H54 (cell line): Measurements from ENCODE around the gene ASPSCR1.

Experiments
- DNase-seq: peaks from one replicate; pipeline ENCODE4 v3.0.0; 2011; ENCODE audit warnings: low spot score, mixed read lengths; ENCODE audit not compliant: insufficient read length
- FAIRE-seq: peaks from 3 replicates; lab custom pipeline; 2011; peaks lifted over from hg19 to GRCh38; lab: Jason Lieb, UNC
- POLR2A ChIP-seq: IDR thresholded peaks from 2 replicates; pipeline ENCODE4 v1.6.1; 2011; ENCODE audit warnings: low read depth, mild to moderate bottlenecking, low read length

ASPSCR1 gene

GRCh38 chr17:82055023-82055964 lies 77.9 kb downstream of the ASPSCR1 start:
- FAIRE-seq (no peak), DNase-seq (no peak)
- TF ChIP-seq POLR2A = no peak

DNA sequence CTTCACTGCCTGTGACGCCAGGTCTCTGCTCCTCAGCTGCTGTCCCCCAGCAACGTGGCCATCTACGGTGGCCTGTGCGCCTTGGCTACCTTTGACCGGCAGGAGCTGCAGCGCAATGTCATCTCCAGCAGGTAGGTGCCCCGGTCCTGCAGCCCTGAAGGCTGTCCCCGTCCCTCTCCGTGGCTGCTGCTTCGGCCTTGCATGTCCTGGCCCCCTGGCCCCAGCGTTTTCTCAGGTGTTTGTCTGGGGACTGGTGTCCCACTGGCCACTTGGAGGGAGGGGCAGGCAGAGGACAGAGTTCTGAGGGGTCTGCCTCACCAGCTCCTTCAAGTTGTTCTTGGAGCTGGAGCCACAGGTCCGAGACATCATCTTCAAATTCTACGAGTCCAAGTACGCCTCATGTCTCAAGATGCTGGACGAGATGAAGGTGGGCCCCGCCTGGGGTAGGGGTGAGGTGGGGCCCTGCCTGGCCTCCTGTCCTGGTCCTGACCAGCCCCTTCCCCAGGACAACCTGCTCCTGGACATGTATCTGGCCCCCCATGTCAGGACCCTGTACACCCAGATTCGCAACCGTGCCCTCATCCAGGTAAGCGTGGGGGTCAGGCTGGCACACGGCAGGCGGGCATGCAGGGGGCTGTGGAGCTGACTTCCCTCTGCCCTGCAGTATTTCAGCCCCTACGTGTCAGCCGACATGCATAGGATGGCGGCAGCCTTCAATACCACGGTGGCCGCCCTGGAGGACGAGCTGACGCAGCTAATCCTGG lies 78.7 kb downstream of the ASPSCR1 start:
- TF ChIP-seq POLR2A = no peak
- FAIRE-seq (no peak), DNase-seq (no peak)

DNA sequence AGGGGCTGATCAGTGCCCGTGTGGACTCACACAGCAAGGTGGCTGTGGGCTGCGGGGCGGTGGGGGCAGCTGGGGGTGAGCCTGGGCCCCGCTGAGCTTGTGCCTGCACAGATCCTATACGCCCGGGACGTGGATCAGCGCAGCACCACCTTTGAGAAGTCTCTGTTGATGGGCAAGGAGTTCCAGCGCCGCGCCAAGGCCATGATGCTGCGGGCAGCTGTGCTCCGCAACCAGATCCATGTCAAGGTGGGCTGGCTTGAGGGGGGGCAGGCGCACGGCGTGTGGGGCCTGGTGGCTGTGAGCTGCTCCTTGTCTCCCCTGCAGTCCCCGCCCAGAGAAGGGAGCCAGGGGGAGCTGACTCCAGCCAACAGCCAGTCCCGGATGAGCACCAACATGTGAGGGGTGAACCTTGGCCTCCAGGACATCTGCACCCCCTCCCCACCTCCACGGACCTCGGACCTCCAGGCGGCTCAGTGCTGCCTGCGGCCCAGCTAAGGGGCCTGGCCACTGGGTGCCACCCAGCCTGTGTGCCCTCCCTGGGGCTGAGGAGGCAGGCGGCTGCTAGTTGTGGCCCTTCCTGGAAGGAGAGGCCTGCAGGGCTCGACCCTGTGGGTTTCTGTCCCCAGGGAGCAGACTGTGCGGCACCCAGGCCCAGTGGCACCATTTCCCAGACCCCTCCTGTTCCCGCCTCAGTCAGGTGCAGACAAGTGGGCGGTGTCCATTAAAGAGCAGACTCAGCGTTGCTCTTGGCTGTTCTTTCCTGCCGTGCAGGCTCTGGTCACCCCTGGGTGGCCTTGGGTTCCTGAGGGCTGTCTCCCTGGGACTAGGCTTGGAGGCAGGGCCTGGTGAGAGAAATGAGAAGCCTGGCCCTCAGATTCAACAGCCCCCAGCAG lies 79.5 kb downstream of the ASPSCR1 start:
- FAIRE-seq (no peak), DNase-seq (no peak)

DNA sequence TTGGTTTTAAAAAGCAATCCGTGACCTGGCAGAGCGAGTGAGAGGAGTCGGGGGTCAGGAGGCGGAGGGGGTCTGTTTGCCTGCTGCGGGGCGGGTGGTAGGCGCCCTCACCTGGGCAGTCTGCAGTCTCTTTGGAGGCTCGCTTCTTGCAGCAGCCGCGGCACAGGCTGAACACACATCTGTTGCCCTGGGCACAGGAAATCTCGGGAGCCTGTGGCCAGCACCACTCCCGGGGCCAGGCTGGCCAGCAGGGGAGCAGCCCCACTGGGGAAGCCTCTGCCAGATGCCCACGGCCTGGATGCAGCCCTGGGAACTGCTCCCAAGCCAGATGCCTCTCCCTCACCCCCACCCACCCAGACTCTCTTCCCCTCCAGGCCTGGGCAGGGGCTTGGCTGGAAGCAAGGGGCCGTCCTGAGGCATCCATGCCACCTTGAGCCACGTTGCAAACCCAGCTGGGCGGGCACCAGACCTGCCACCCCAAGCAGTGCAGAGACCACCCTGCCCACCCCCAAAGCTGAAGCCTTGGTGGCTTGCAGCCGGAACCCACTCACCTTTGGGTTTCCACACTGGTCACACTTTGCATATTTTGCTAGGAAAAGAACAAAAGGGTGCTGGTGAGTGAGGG lies 80.9 kb downstream of the ASPSCR1 start:
- FAIRE-seq (no peak), DNase-seq (no peak)
- TF ChIP-seq POLR2A = no peak

More for the DNA sequence above, 79.5 kb downstream of the ASPSCR1 start:
- no peak for TF ChIP-seq POLR2A

- FAIRE-seq (no peak), DNase-seq (no peak)
- TF ChIP-seq POLR2A = no peak
Observed at GRCh38 chr17:82058855-82059249, 81.4 kb downstream of the ASPSCR1 start.

DNA sequence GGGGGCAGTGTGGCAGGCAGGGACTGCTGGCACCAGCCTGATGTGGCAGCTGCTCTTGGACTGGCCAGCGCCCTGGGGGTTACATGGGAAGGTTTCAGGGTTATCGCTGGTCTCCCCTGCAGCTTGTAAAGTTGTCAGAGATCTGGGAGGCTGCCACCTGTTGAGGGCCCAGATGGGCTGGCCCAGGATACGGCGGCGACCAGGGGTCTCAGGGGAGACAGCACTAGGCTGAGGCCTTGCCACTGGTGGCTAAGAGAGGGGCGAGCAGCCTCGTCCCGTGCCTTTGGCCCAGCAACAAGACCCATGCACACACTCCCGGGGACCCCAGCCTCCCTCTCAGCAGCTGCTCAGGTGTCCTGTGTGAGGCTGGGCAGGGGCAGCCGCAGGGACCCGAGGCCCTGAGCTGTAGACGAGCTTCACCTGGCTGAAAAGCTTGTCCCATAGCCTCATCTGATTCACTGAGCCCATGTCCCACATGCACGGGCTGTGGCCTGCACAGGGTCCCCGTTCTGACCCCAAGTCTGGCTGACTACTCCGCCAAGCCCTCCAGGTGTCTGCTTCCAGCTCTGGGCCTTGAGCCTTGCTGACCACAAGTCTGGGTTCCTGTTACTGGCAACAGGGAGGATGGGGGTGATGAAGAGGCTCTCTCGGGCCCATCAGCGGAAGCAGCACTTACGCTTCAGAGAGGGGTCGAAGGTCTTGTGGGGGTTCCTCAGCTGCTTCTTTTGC lies 82.0 kb downstream of the ASPSCR1 start:
- DNase-seq = no peak
- FAIRE-seq = no peak
- no peak for TF ChIP-seq POLR2A

DNA sequence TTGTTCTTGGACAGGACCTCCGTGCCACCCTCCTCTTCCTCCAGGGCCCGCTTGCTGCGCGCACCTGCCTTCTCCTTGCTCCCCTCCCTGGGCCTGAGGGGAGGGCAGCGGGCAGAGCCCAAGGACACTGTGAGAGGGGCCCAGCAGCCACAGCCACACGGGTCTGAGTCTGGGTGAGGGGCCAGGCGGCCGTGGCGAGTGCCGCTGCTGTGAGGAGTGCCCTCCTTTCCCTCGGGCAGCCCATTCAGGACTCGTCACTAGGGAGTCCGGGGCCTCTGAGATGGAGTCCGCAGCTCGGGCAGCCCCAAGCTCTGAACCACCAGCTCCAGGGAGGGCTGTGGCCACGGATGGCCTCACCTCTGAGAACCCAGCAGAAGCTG lies 82.6 kb downstream of the ASPSCR1 start:
- TF ChIP-seq POLR2A = no peak
- DNase-seq = no peak
- FAIRE-seq = no peak

GRCh38 chr17:82060614-82061013 lies 83.2 kb downstream of the ASPSCR1 start:
- no peak for FAIRE-seq
- no peak for DNase-seq
- no peak for TF ChIP-seq POLR2A

GRCh38 chr17:82061047-82061925 lies 83.9 kb downstream of the ASPSCR1 start:
- no peak for TF ChIP-seq POLR2A
- DNase-seq (no peak), FAIRE-seq (no peak)

DNA sequence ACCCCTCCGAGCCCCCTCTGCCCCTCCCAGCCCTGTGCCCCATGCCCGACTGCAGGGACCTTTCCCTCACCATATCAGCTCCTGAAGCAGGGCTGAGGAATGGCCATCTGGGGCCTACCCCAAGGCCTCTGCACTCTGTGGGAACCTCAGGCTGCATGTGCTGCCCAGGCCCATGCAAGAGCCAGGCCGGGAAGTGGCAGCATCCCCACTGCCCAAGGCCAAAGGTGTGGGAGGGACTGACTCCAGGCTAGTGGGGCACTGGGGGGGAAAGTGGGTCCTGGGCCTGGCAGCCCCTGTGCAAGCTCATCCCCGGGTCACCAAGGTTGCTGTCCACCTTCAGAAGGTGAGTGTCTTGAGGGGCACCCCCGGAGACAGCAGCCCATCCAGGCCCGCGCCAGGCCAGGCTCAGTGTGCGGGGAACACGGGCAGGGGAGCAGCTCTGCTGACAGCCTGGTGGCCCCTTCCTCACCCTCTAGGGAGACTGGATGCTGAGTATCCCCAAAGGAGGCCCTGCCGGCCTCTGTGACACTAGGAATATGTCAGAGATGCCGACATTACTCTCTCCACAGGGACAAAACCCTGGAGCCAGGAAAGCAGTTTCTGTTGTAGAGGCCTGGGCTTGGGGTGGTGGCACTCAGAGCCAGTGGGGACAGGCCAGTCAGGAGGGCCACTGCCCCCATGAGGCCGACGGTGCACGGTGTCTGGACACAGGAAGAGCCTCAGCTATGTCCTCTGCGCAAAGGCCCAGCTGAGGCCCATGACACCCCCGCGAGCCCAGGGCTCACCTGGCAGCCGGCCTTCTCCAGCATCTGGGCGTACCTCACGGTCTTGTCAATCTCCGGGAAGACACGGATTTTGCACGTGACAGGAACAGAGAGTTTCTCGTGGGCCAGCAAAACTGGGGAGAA lies 84.9 kb downstream of the ASPSCR1 start:
- DNase-seq = no peak
- FAIRE-seq = no peak
- TF ChIP-seq POLR2A = no peak

GRCh38 chr17:82062984-82063368 lies 85.5 kb downstream of the ASPSCR1 start:
- DNase-seq (no peak), FAIRE-seq (no peak)
- no peak for TF ChIP-seq POLR2A
